HG02798 (cell line): ENCODE data around the gene RNF217.
"Not testable (repeated sequence)": the region's sequence is repeated elsewhere in the genome, so short reads cannot be mapped to it uniquely, and the experiment has no call there.

Experiments used
- ATAC-seq: cut with Tn5 transposase; IDR thresholded peaks from one replicate; pipeline ENCODE4 v1.9.1; 2021; ENCODE audit warnings: mild to moderate bottlenecking; ENCODE audit not compliant: unreplicated experiment, poor library complexity

RNF217 gene

GRCh38 chr6:125009578-125009977 is 47.3 kb downstream of the RNF217 start:
- ATAC-seq = no peak

- ATAC-seq = no peak
Observed at GRCh38 chr6:125013938-125014660, 51.9 kb downstream of the RNF217 start.

GRCh38 chr6:125014661-125014957 is 52.4 kb downstream of the RNF217 start:
- ATAC-seq = no peak

- ATAC-seq = no peak
Observed at GRCh38 chr6:125015152-125015551, 52.9 kb downstream of the RNF217 start.

- no peak for ATAC-seq
Observed at GRCh38 chr6:125018136-125018535, 55.9 kb downstream of the RNF217 start.

GRCh38 chr6:125019281-125019680 is 57.0 kb downstream of the RNF217 start:
- no peak for ATAC-seq

- ATAC-seq = no peak
Observed at GRCh38 chr6:125019918-125020317, 57.7 kb downstream of the RNF217 start.

GRCh38 chr6:125020385-125020784 is 58.1 kb downstream of the RNF217 start:
- ATAC-seq = no peak

- no peak for ATAC-seq
Observed at GRCh38 chr6:125022391-125022989, 60.3 kb downstream of the RNF217 start.

- no peak for ATAC-seq
Observed at GRCh38 chr6:125025164-125025854, 63.1 kb downstream of the RNF217 start.

- ATAC-seq = no peak
Observed at GRCh38 chr6:125027287-125027686, 65.0 kb downstream of the RNF217 start.

- ATAC-seq = no peak
Observed at GRCh38 chr6:125030969-125031368, 68.7 kb downstream of the RNF217 start.

- ATAC-seq = no peak
Observed at GRCh38 chr6:125031385-125031784, 69.1 kb downstream of the RNF217 start.

- not testable (repeated sequence) for ATAC-seq
Observed at GRCh38 chr6:125034929-125035328, 72.7 kb downstream of the RNF217 start.

- not testable (repeated sequence) for ATAC-seq
Observed at GRCh38 chr6:125036486-125036885, 74.2 kb downstream of the RNF217 start.

- no peak for ATAC-seq
Observed at GRCh38 chr6:125037827-125038226, 75.6 kb downstream of the RNF217 start.

GRCh38 chr6:125038925-125039324 is 76.7 kb downstream of the RNF217 start:
- no peak for ATAC-seq

GRCh38 chr6:125041740-125042459 is 79.7 kb downstream of the RNF217 start:
- no peak for ATAC-seq

GRCh38 chr6:125044066-125044465 is 81.8 kb downstream of the RNF217 start:
- no peak for ATAC-seq

GRCh38 chr6:125044667-125045066 is 82.4 kb downstream of the RNF217 start:
- no peak for ATAC-seq
